Spinal cord (tissue), 10 donors: Measurements from ENCODE around the gene WNT2B. TPM values are rescaled to one million over a fixed set of nuclear protein-coding genes. Genes with fewer than 3 reads are reported as not detected.

Experiments used
- DNase-seq, 6 donors: peaks; one replicate each; pipeline versions ENCODE4 v3.0.0 to v3.0.0-alpha.2; 2013 to 2015; ENCODE audit warnings: low spot score in 6 of 6, low read depth in 4 of 6
- H3K27ac ChIP-seq: one replicate; pipeline ENCODE4 v1.5.1; 2013; ENCODE audit warnings: low read depth, low read length, control low read depth
- H3K27me3 ChIP-seq: one replicate; pipeline ENCODE4 v1.6.1; 2013; ENCODE audit warnings: low read length; ENCODE audit not compliant: control insufficient read depth, insufficient read depth
- H3K36me3 ChIP-seq: one replicate; pipeline ENCODE4 v1.6.1; 2013; ENCODE audit warnings: low read length; ENCODE audit not compliant: control insufficient read depth, insufficient read depth
- H3K4me1 ChIP-seq: one replicate; pipeline ENCODE4 v1.6.1; 2013; ENCODE audit warnings: low read length; ENCODE audit not compliant: control insufficient read depth, insufficient read depth
- H3K4me3 ChIP-seq: one replicate; pipeline ENCODE4 v1.5.1; 2013; ENCODE audit warnings: low read depth, low read length, control low read depth
- H3K9me3 ChIP-seq: one replicate; pipeline ENCODE4 v1.6.1; 2013; ENCODE audit warnings: low read length; ENCODE audit not compliant: control insufficient read depth, insufficient read depth
- WGBS: methylation state at CpG from one replicate; pipeline ENCODE4 v1.1.5; 2013; ENCODE audit warnings: missing lambda C conversion rate; ENCODE audit not compliant: insufficient coverage; 5-methylcytosine and 5-hydroxymethylcytosine counted together
- polyA plus RNA-seq, 2 donors: library from polyadenylated mRNA; unstranded; fragments of 120-200 nt; gene quantifications; one replicate each; pipeline ENCODE4 v1.2.1, GENCODE V29; 2013; ENCODE audit not compliant: insufficient read length in 2 of 2
- total RNA-seq, 2 donors: library from RNA; depleted of rRNA in 1 of 2; stranded (reverse); fragments of 120-200 nt in 1 of 2; fragments of >200 nt in 1 of 2; gene quantifications; one replicate each; pipeline versions ENCODE4 v1.2.3 to v1.2.4, GENCODE V29; 2013 to 2014
- donor health status: healthy.

WNT2B gene
- total and polyA plus RNA-seq, 4 donors = 3.5 to 19.0 (median 10.1) TPM

- 100% methylated on average over 1 of the region's 3 CpGs for WGBS
- no peaks in the 10 kb centered on the region for H3K9me3 ChIP-seq
- H3K27me3 ChIP-seq = no peaks in the 10 kb centered on the region
- H3K4me1 ChIP-seq = no peaks in the 10 kb centered on the region
- no peak overlapping the region for H3K27ac ChIP-seq
- H3K36me3 ChIP-seq = peaks cover 26% of the 10 kb centered on the region
- DNase-seq = no peak
- no peak overlapping the region for H3K4me3 ChIP-seq
Measured at GRCh38 chr1:112576240-112576639, 67.5 kb downstream of the WNT2B start.

Other genes with a start within 250 kb of the WNT2B start
- 10 to 100 TPM; 16.9 to 17.0 TPM for gene CTTNBP2NL, start 112.8 kb upstream of the WNT2B start, total RNA-seq
- gene CTTNBP2NL, start 112.8 kb upstream of the WNT2B start, polyA plus RNA-seq = 10 to 100 TPM; 23.6 to 25.8 TPM
- 10 to 100 TPM; 27.6 to 40.9 TPM for gene ST7L, start 110.2 kb downstream of the WNT2B start, total RNA-seq
- 10 to 100 TPM; 21.3 to 28.0 TPM for gene ST7L, start 110.2 kb downstream of the WNT2B start, polyA plus RNA-seq
- gene CAPZA1, start 110.9 kb downstream of the WNT2B start, total RNA-seq = 100 to 1,000 TPM; 120 to 148 TPM
- 10 to 100 TPM; 76.4 to 76.6 TPM for gene CAPZA1, start 110.9 kb downstream of the WNT2B start, polyA plus RNA-seq
- 10 to 100 TPM; 17.0 to 58.5 TPM for gene MOV10, start 165.7 kb downstream of the WNT2B start, total RNA-seq
- gene MOV10, start 165.7 kb downstream of the WNT2B start, polyA plus RNA-seq = 10 to 100 TPM; 38.8 to 58.1 TPM
- gene RHOC, start 198.2 kb downstream of the WNT2B start, total RNA-seq = 100 to 1,000 TPM in 1 of 2 donors, 10 to 100 TPM in 1; 96.7 to 282 TPM
- gene RHOC, start 198.2 kb downstream of the WNT2B start, polyA plus RNA-seq = 100 to 1,000 TPM; 203 to 243 TPM
- gene PPM1J, start 206.4 kb downstream of the WNT2B start, total RNA-seq = 1 to 10 TPM; 2.2 to 5.0 TPM
- gene PPM1J, start 206.4 kb downstream of the WNT2B start, polyA plus RNA-seq = 1 to 10 TPM; 6.1 to 7.4 TPM